Measurements from ENCODE around the gene OSBPL8. TPM values are rescaled to one million over a fixed set of nuclear protein-coding genes. Genes with fewer than 3 reads are reported as not detected.

The OSBPL8 gene
- total RNA-seq, 2 donors from 2014 or later = 141 to 146 TPM

DNA sequence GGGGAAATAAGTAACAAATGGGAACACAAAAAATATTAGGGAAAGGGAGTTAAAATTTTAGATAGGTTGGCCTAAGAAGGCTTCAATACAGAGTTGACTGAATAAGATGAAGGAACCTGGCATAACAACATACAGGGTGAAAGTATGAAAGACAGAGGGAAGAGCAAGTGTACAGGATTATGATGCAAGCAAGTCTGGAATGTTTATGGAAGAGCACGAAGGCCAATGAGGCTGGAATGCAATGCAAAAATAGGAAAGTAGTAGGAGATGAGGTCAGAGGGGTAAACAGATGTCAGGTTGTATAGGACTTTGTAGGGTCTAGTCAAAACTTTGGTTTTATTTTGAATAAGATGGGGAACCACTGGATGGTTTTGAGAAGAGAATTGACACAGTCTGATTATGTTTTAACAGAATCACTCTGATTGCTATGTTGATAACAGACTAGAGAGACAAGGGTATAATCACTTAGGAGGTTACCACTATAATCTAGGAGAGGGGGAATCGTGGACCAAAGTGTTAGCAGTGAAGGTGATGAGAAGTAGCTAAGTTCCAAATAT lies 96.8 kb downstream of the OSBPL8 start:
- H3K27me3 Mint-ChIP-seq = no peaks in the 10 kb centered on the region
- H3K36me3 Mint-ChIP-seq (ENCODE audit: low read depth) = peaks cover 2% of the 10 kb centered on the region
- peaks cover 27% of the 10 kb centered on the region for H3K4me1 Mint-ChIP-seq
- no peak overlapping the region for H3K27ac Mint-ChIP-seq
- H3K9me3 ChIP-seq (ENCODE audit: control insufficient read depth, low read length, poor library complexity, severe bottlenecking) = no peaks in the 10 kb centered on the region
- H3K4me3 Mint-ChIP-seq = no peak overlapping the region
- DNase-seq (no peak), ATAC-seq (peak; percentile 20)

DNA sequence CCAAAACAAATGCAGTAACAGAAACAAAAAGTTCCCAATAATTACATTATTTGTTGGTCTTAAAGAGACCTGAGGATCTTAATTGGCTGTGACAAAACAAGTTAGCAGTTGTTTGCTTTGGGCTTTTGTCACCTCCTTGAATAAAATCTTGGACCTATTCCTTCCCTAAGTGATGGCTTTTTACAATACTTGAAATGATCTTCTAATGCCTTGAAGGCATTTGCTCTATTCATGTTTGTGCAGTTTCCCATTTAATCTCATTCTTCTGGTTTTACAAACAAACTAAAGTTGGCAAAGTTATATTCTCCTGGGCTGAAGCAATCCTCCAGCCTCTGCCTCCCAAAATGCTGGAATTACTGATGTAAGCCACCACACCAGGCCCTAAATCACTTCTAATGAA lies 98.8 kb downstream of the OSBPL8 start:
- DNase-seq = no peak
- no peaks in the 10 kb centered on the region for H3K9me3 ChIP-seq (ENCODE audit: control insufficient read depth, low read length, poor library complexity, severe bottlenecking)
- H3K36me3 Mint-ChIP-seq (ENCODE audit: low read depth) = no peaks in the 10 kb centered on the region
- peak overlapping the region; percentile 34 for H3K4me3 Mint-ChIP-seq
- ATAC-seq = no peak
- peak overlapping the region; percentile 37 for H3K27ac Mint-ChIP-seq
- H3K4me1 Mint-ChIP-seq = peaks cover 23% of the 10 kb centered on the region
- H3K27me3 Mint-ChIP-seq = no peaks in the 10 kb centered on the region

DNA sequence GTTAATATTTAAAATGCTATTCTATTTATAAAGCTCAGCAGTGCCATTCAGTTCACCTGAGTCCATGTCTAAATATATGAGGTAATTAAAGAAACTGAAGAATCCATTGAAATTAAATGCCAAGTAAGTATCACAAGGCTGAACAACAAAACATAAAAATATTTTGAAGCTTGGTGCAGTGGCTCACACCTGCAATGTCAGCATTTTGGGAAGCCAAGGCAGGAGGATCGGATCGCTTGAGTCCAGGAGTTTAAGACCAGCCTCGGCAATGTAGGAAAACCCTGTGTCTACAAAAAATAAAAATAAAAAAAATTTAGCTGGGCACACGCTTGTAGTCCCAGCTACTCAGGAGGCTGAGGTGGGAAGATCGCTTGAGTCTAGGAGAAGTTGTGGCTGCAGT lies 101.8 kb downstream of the OSBPL8 start:
- peaks cover 22% of the 10 kb centered on the region for H3K4me1 Mint-ChIP-seq
- no peaks in the 10 kb centered on the region for H3K9me3 ChIP-seq (ENCODE audit: control insufficient read depth, low read length, poor library complexity, severe bottlenecking)
- no peak overlapping the region for H3K4me3 Mint-ChIP-seq
- no peaks in the 10 kb centered on the region for H3K27me3 Mint-ChIP-seq
- ATAC-seq = no peak
- peak overlapping the region; percentile 70 for H3K27ac Mint-ChIP-seq
- H3K36me3 Mint-ChIP-seq (ENCODE audit: low read depth) = no peaks in the 10 kb centered on the region
- no peak for DNase-seq

DNA sequence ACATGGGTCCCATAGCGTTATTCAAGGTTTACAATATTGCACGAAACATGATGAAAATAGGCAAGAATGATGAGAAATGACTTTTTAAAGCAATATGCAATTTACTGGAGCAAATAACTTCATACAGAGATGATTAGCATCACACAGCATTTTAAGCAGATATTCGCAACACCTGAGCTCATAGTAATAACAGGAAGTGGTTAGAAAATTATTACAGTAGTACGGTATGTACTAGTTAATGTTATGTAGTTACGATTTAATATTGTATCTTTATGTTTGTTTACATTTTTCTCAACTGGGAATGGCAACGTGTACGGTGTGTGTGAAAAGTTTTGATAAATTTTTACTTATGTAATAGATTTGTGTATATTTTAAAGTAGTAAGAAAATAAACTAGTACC lies 102.6 kb downstream of the OSBPL8 start:
- Mint-ChIP-seq H3K4me3 (peak overlapping the region; percentile 9), H3K4me1 (peaks cover 25% of the 10 kb centered on the region), H3K27ac (peak overlapping the region; percentile 78), H3K36me3 (ENCODE audit: low read depth) (peaks cover 5% of the 10 kb centered on the region), H3K27me3 (no peaks in the 10 kb centered on the region)
- ATAC-seq (peak; percentile 78), DNase-seq (no peak)
- H3K9me3 ChIP-seq (ENCODE audit: control insufficient read depth, low read length, poor library complexity, severe bottlenecking) = no peaks in the 10 kb centered on the region

DNA sequence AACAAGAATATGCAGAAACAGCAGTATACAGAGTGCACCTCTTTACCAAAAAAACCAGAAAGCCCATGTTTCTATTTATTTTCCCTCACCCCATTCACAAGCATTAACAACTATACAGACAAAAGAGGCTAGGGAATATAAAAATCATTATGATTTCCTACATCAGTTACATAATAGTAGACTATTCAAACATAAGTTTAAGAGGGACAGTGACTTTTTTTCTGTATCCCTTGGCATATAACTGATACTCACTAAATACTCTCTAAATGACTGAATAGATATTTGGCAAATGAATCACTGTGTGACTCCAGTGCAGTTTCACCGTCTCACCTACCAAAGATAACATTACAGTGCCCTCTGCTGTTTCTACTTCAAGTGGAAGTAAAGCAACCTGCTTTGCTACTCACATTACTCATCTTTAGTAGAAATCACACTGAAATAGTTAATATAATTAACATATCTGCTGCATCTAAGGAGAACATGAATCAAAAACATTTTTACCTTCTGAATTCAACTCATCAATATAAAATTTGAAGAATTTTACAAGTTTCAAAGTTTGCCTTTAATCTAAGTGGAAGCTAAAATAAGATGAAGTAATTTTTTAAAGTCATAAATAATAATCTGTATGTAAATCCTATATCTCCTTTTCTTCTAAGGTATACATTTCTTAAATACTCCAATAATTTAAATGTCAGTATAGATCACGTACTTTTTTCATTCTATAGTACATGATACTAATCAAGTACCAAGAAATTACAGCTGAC lies 103.8 kb downstream of the OSBPL8 start:
- no peaks in the 10 kb centered on the region for H3K9me3 ChIP-seq (ENCODE audit: control insufficient read depth, low read length, poor library complexity, severe bottlenecking)
- Mint-ChIP-seq H3K27ac (peak overlapping the region; percentile 78), H3K27me3 (no peaks in the 10 kb centered on the region), H3K4me1 (peaks cover 19% of the 10 kb centered on the region), H3K36me3 (ENCODE audit: low read depth) (peaks cover 6% of the 10 kb centered on the region), H3K4me3 (no peak overlapping the region)
- ATAC-seq = peak; percentile 68
- DNase-seq = no peak

DNA sequence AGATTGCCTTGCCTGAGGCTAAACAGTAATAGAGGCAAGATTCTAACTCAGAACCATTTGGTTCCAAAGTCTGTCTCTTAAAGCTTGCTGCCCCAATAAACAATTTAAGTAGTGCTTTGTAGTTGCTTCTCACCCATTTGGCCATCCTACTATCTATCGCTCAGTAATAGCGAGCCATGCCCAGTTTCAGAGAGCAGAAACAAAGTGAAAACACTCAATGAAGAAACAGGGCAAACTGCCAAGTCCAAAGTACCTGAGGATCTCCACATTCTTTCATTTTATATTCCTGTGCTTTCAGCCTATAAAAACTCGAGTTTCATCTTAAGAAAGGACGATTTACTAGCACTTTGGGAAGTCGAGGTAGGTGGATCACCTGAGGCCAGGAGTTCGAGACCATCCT lies 108.0 kb downstream of the OSBPL8 start:
- no peak overlapping the region for H3K4me3 Mint-ChIP-seq
- peaks cover 20% of the 10 kb centered on the region for H3K4me1 Mint-ChIP-seq
- no peak for DNase-seq
- peaks cover 7% of the 10 kb centered on the region for H3K36me3 Mint-ChIP-seq (ENCODE audit: low read depth)
- peak overlapping the region; percentile 29 for H3K27ac Mint-ChIP-seq
- ATAC-seq = no peak
- H3K27me3 Mint-ChIP-seq = no peaks in the 10 kb centered on the region
- no peaks in the 10 kb centered on the region for H3K9me3 ChIP-seq (ENCODE audit: control insufficient read depth, low read length, poor library complexity, severe bottlenecking)

DNA sequence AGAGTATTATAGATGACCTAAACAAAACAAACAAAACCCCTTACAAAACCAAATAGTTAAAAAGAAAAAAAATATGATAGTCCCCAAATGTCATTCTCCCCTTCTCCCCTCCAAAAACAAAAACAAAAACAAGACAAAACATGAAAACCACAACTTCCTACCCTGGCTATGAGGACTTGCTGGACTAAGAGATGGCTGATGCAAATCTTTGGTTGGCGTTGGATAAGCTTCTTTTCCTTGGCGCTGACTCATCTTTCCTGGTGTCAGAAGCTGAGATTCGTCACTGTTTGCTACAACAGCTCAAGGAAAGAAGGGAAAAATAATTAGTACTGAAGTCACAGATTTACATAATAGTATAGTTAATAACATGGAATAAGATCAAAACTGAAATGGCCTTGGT lies 108.9 kb downstream of the OSBPL8 start:
- no peak for DNase-seq
- H3K4me1 Mint-ChIP-seq = peaks cover 26% of the 10 kb centered on the region

DNA sequence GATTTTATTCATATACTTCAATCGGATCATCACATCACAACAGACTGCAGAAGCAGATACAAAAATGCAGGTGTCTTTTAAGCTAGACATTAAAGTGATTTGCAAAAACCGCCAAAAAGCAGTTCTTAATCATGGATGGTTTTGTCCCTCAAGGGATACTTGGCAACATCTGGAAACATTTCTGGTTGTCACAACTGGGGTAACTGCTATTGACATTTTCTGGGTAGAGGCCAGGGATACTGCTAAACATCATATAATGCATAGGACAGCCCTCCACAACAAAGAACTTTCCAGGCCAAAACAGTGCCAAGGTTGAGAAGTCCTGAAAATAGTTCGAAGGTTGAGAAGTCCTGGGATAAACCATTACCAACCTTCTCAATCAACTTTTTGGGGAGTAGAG lies 109.6 kb downstream of the OSBPL8 start:
- Mint-ChIP-seq H3K36me3 (ENCODE audit: low read depth) (peaks cover 7% of the 10 kb centered on the region), H3K27ac (no peak overlapping the region), H3K27me3 (no peaks in the 10 kb centered on the region), H3K4me3 (no peak overlapping the region), H3K4me1 (peaks cover 30% of the 10 kb centered on the region)
- H3K9me3 ChIP-seq (ENCODE audit: control insufficient read depth, low read length, poor library complexity, severe bottlenecking) = no peaks in the 10 kb centered on the region
- DNase-seq (no peak), ATAC-seq (no peak)

More for the DNA sequence above, 108.9 kb downstream of the OSBPL8 start:
- Mint-ChIP-seq H3K27me3 (no peaks in the 10 kb centered on the region), H3K27ac (peak overlapping the region; percentile 29), H3K4me3 (peak overlapping the region; percentile 16), H3K36me3 (ENCODE audit: low read depth) (peaks cover 7% of the 10 kb centered on the region)
- H3K9me3 ChIP-seq (ENCODE audit: control insufficient read depth, low read length, poor library complexity, severe bottlenecking) = no peaks in the 10 kb centered on the region
- no peak for ATAC-seq

DNA sequence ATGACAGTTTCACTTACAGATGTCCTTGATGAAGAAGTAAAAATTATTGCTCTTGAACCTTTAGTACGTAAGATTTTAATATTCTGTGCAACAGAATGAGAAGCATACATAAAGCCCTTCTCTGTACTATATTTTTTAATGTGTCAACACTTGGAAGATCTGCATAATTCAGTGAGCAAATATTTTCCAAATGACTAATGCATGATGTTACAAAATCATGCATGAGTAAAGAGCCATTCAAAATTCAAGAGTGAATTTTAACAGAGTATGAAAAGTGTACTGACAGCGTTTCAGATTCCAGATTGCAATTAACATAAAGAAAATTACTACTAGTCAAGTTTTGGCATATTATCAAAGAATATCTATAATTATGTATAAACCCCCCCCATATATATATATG lies 110.0 kb downstream of the OSBPL8 start:
- no peak overlapping the region for H3K27ac Mint-ChIP-seq
- DNase-seq = no peak
- H3K36me3 Mint-ChIP-seq (ENCODE audit: low read depth) = peaks cover 7% of the 10 kb centered on the region
- H3K4me3 Mint-ChIP-seq = no peak overlapping the region
- no peaks in the 10 kb centered on the region for H3K27me3 Mint-ChIP-seq
- ATAC-seq = no peak
- peaks cover 33% of the 10 kb centered on the region for H3K4me1 Mint-ChIP-seq
- H3K9me3 ChIP-seq (ENCODE audit: control insufficient read depth, low read length, poor library complexity, severe bottlenecking) = no peaks in the 10 kb centered on the region

DNA sequence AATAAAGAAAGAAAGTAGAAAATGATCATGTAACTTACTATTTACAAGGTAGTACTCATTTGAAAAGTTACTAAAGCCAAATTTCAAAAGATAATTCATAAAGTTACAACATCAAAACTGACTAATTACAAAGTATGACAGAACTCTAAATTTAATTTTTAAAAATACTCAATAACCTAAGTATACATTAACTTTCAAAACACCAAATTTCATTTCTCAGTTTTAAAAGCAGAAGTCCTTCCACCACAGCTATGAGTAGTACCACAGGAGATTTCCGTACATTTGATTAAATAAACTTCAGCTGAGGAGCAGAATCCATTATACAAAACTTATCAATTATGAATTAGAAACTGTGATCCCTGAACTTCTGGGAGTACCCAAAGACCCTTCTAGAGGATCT lies 110.6 kb downstream of the OSBPL8 start:
- Mint-ChIP-seq H3K27ac (no peak overlapping the region), H3K27me3 (no peaks in the 10 kb centered on the region), H3K4me3 (no peak overlapping the region), H3K36me3 (ENCODE audit: low read depth) (peaks cover 7% of the 10 kb centered on the region), H3K4me1 (peaks cover 37% of the 10 kb centered on the region)
- DNase-seq = no peak
- H3K9me3 ChIP-seq (ENCODE audit: control insufficient read depth, low read length, poor library complexity, severe bottlenecking) = no peaks in the 10 kb centered on the region
- ATAC-seq = no peak

DNA sequence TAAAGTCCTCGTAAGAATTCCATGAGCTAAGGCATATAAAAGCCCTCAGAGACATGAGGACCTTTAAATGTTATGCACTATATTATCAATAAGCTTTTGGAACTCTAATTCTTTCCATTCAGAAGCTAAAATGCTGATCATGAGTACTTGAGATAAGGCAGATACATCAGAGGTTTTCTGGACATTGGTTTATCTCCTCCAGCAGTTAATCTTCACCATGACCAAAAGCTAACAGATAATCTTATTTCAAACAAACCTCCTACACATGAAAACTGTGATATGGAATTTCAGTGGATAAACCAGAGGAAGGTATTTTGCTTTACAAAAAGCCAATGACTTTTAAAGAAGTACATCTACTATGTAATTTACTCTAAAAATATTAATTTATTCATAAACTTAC lies 113.5 kb downstream of the OSBPL8 start:
- H3K27me3 Mint-ChIP-seq = no peaks in the 10 kb centered on the region
- no peak for DNase-seq
- no peak for ATAC-seq
- peaks cover 3% of the 10 kb centered on the region for H3K36me3 Mint-ChIP-seq (ENCODE audit: low read depth)
- H3K9me3 ChIP-seq (ENCODE audit: control insufficient read depth, low read length, poor library complexity, severe bottlenecking) = no peaks in the 10 kb centered on the region
- H3K27ac Mint-ChIP-seq = no peak overlapping the region
- no peak overlapping the region for H3K4me3 Mint-ChIP-seq
- H3K4me1 Mint-ChIP-seq = peaks cover 29% of the 10 kb centered on the region

DNA sequence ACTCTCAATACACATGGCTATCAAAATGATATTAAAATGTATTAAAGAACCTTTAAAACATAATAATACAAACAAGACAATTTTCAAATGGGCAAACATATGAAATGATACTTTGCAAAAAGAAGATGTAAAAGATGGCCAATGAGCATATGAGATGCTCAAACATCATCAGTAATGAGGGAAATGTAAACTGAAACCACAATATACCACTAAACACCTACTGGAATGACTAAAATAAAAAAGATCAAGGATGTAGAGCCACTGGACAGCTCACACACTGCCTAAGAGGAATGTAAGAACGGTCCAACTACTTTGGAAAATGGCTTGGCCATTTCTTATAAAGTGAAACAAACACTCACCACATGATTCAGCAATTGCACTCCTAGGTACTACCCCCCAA lies 114.1 kb downstream of the OSBPL8 start:
- ATAC-seq (no peak), DNase-seq (no peak)
- H3K27ac Mint-ChIP-seq = no peak overlapping the region
- no peaks in the 10 kb centered on the region for H3K9me3 ChIP-seq (ENCODE audit: control insufficient read depth, low read length, poor library complexity, severe bottlenecking)
- H3K36me3 Mint-ChIP-seq (ENCODE audit: low read depth) = no peaks in the 10 kb centered on the region
- peaks cover 28% of the 10 kb centered on the region for H3K4me1 Mint-ChIP-seq
- no peak overlapping the region for H3K4me3 Mint-ChIP-seq
- no peaks in the 10 kb centered on the region for H3K27me3 Mint-ChIP-seq

DNA sequence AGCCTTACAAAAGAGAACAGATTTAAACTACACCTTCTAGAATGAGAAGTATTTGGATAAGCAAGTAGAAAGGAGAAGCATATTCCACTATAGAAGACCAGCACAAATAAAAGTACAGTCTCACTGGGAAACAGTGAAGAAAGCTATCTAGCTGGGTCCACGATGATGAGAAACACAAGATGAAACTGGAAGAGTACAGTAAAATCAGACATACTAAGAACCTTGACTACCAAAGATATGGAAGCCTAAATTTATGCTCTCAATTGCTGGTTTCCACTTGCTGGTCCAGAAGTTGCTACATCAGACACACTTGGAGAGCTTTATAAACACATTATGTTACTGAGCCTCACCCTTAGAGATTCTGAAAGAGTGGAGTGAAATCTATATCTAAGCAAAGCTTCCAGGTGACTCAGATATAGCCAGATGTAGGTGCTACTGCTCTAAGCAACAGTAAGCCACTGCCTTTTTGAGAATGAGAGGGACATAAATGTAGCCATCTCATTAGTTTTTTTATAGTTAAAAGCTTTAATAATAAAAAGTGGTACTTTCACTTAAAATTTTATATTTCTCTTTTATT lies 115.1 kb downstream of the OSBPL8 start:
- Mint-ChIP-seq H3K4me1 (peaks cover 29% of the 10 kb centered on the region), H3K36me3 (ENCODE audit: low read depth) (no peaks in the 10 kb centered on the region), H3K4me3 (no peak overlapping the region), H3K27me3 (no peaks in the 10 kb centered on the region), H3K27ac (peak overlapping the region; percentile 14)
- DNase-seq (no peak), ATAC-seq (no peak)
- H3K9me3 ChIP-seq (ENCODE audit: control insufficient read depth, low read length, poor library complexity, severe bottlenecking) = no peaks in the 10 kb centered on the region

DNA sequence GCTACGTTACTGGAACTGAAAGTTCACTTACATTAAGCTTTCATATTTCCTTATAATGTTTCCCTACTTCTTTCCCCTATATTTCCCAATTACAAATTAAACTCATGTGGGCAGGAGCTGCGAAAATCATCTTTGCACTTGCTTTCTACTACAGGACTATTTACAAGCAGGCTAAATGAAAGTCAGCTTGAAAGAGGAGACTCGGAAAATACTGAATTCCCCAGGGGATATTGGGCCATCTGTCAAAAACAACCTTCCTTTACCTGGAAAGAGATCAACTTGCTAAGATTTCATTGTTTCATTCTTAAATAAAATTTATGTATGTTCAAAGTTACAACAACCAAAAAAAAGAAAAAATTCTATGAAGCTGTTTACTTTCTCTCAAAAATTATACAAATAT lies 118.6 kb downstream of the OSBPL8 start:
- no peak for DNase-seq
- Mint-ChIP-seq H3K27ac (no peak overlapping the region), H3K36me3 (ENCODE audit: low read depth) (no peaks in the 10 kb centered on the region), H3K27me3 (no peaks in the 10 kb centered on the region), H3K4me1 (peaks cover 25% of the 10 kb centered on the region), H3K4me3 (no peak overlapping the region)
- no peaks in the 10 kb centered on the region for H3K9me3 ChIP-seq (ENCODE audit: control insufficient read depth, low read length, poor library complexity, severe bottlenecking)
- no peak for ATAC-seq
